NB4 (cell line): ENCODE results near the gene HMX3.

Experiments used
- DNase-seq: peaks from one replicate; pipeline ENCODE4 v3.0.0; 2010; ENCODE audit warnings: low read depth
- H3K4me3 ChIP-seq: one replicate; pipeline ENCODE4 v1.5.1; 2011; ENCODE audit warnings: mild to moderate bottlenecking, low read depth, low read length, moderate library complexity
- MAX ChIP-seq: IDR thresholded peaks from 2 replicates; pipeline ENCODE4 v1.6.1; 2011; ENCODE audit warnings: low read depth, low read length
- MYC ChIP-seq: IDR thresholded peaks from 2 replicates; pipeline ENCODE4 v1.6.1; 2011; ENCODE audit warnings: low read depth, low read length
- POLR2A ChIP-seq: IDR thresholded peaks from 2 replicates; pipeline ENCODE4 v1.6.1; 2011; ENCODE audit warnings: mild to moderate bottlenecking; ENCODE audit not compliant: insufficient read length; ENCODE audit errors: extremely low read depth
- TF ChIP-seq, protein P1 (sequence below): IDR thresholded peaks from one replicate; pipeline ENCODE4 v1.5.1; 2012; ENCODE audit warnings: low read depth, low read length

The HMX3 gene

DNA sequence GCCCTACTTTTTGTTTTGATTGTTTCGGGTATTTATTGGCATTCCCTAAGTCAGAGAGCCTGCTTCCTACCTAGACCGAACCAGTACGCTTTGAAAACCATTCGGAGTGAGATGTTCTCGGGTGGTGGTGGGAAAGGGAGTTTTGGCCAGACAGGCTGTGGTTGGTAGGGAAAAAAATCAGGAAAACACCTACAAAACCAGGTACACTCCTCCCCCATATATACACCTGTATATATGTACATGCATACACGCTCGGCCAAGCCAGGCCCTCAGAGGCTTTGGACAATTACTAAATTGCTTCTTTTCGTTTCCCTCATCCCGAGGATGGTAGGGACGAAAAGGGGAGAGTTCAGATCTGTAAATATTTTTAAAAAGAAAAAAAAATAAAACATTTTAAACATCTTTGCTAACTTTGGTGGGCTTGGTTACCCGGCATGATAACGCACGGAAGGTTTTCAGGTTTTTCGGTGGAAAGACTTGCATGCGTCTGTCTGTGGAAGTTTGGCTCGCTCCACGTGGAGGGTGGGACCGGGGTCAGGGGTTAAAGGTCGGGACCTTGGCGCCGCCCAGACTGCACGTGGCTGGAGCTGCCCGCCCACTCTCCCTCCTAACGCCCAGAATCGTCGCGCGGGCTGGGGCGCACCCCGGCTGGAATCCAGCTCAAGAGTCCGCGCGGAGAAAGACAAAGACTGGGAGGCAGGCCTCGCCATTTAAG, 14.7 kb downstream of the HMX3 start:
- DNase-seq = no peak
- TF ChIP-seq MYC (no peak), POLR2A (no peak), MAX (no peak)
- TF ChIP-seq, protein P1, sequence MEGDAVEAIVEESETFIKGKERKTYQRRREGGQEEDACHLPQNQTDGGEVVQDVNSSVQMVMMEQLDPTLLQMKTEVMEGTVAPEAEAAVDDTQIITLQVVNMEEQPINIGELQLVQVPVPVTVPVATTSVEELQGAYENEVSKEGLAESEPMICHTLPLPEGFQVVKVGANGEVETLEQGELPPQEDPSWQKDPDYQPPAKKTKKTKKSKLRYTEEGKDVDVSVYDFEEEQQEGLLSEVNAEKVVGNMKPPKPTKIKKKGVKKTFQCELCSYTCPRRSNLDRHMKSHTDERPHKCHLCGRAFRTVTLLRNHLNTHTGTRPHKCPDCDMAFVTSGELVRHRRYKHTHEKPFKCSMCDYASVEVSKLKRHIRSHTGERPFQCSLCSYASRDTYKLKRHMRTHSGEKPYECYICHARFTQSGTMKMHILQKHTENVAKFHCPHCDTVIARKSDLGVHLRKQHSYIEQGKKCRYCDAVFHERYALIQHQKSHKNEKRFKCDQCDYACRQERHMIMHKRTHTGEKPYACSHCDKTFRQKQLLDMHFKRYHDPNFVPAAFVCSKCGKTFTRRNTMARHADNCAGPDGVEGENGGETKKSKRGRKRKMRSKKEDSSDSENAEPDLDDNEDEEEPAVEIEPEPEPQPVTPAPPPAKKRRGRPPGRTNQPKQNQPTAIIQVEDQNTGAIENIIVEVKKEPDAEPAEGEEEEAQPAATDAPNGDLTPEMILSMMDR = no peak
- H3K4me3 ChIP-seq = no peak overlapping the region

DNA sequence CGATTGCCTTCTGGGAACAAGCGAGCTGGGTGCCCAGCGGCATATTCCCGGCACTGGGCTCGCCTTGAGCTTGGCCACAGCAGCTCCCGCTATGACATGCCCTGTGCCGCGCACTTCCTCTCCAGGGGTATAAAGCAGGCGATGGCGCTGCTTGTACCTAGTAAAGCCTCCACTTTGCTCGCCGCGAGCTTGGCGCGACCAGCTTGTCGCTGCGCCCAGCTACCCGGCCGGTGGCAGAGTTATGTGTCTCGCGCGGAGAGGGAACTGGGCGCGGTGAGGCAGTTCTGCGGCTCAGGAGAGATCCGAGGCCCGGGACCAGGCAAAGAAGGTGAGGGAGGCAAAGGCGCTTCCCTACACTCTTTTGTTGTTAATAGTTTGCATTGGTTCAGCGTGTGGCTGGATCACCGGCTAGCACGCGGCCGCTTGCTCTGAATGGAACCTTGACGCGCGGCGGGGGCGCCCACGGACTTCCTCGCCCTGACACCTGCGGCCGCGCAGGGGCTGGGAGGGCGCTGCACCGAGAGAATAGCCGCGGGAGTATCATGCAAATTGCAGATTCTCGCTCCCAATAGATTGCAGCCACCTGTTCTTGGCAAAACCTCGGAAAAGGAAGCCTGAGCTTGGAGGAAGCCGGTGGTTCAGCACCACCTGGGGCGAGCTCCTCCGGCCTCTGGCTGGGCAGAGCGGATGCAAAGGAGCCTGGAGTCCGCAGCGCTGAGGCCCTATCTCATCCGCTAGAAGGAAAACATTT, 15.4 kb downstream of the HMX3 start:
- TF ChIP-seq MYC (no peak), MAX (no peak), POLR2A (no peak)
- TF ChIP-seq, protein P1 = no peak
- DNase-seq = peak; percentile 42
- H3K4me3 ChIP-seq = no peak overlapping the region

DNA sequence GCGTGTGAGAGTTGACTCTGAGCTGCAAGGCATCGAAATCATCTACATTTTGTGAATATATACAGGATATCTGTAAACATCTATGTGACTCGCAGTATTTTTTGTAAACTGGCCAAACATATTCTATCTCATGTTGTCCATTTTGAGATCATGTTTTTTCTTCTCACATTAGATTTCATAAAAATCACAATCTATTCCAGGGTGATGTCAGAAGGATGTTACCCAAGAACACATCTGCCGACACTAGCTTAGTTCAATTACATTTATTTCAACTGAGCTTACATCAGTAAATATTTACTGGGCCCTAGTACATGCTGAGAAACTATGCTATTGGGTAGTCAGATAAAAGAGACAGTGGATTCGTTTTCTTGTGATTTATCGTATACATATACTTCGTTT, 16.0 kb downstream of the HMX3 start:
- H3K4me3 ChIP-seq = no peak overlapping the region
- no peak for DNase-seq
- TF ChIP-seq, protein P1 = no peak
- no peak for TF ChIP-seq MAX
- no peak for TF ChIP-seq MYC
- no peak for TF ChIP-seq POLR2A

DNA sequence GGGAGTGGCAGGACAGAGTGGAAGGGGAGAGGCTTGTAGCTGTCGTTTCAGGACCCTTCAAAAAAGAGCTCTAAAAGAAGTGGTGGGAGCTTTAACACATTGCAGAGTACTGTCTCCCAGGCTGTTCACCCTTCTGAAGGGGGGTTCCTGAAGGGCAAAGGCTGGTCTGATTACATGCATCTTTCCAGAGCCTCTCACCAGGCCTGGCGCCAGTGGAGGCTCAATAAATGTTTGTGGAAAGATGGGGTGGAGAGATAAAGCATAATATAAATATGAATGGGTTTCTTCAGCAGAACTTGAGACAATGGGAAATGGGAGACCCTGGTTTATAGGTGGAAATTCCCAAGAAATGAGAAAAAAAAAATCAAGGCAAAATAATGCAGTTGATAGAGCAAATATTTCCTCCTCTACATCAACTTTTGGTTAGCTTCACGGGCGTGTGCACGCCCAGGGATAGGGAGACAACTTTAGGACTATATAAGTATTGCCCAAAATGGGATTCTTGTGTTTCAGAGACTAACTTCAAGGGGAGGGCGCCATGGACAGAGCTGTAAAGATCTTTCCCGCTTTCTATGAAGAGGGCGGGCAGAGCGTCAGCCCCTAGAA, 17.8 kb downstream of the HMX3 start:
- TF ChIP-seq MYC = no peak
- no peak for TF ChIP-seq POLR2A
- TF ChIP-seq, protein P1 = no peak
- no peak for TF ChIP-seq MAX
- no peak for DNase-seq
- no peak overlapping the region for H3K4me3 ChIP-seq

GRCh38 chr10:123154092-123154710, 18.4 kb downstream of the HMX3 start, which contains the start of gene BUB3:
TSS of gene BUB3 (plus strand) at chr10:123154402. CDS start at chr10:123154918, 516 bp downstream.
- TF ChIP-seq, protein P1 = no peak
- TF ChIP-seq POLR2A (peak; percentile 98), MAX (peak; percentile 99), MYC (peak; percentile 62)
- DNase-seq = peak; percentile 100

More at GRCh38 chr10:123154092-123154710, 18.4 kb downstream of the HMX3 start, which contains the start of gene BUB3:
- H3K4me3 ChIP-seq = peak within 1 kb of the TSS; percentile 98
